GM12875 (cell line): ENCODE measurements around the gene SURF4.
A peak's percentile ranks its signal among the peaks of the same experiment; 100 is the strongest.

Experiments
- H3K4me3 ChIP-seq: one replicate; pipeline ENCODE4 v1.5.1; 2011; ENCODE audit warnings: low read depth, low read length, control low read depth
- CTCF ChIP-seq: IDR thresholded peaks from 2 replicates; pipeline ENCODE4 v1.5.1; 2011; ENCODE audit warnings: low read depth, mild to moderate bottlenecking, control low read depth, inconsistent platforms, low read length, moderate library complexity, borderline replicate concordance; ENCODE audit not compliant: insufficient read depth

The SURF4 gene

GRCh38 chr9:133340256-133340655 lies 35.6 kb downstream of the SURF4 start:
- H3K4me3 ChIP-seq = no peak overlapping the region
- no peak for TF ChIP-seq CTCF

GRCh38 chr9:133339641-133340040 lies 36.2 kb downstream of the SURF4 start:
- TF ChIP-seq CTCF = no peak

GRCh38 chr9:133335924-133336811 lies 39.7 kb downstream of the SURF4 start, which contains the start of gene SURF6:
Gene SURF6, minus strand, starts transcription at chr9:133336188. Its CDS starts 56 bp downstream, at chr9:133336132.
- H3K4me3 ChIP-seq = peak within 1 kb of the TSS; percentile 55
- TF ChIP-seq CTCF = no peak

More at GRCh38 chr9:133339641-133340040, 36.2 kb downstream of the SURF4 start:
- no peak overlapping the region for H3K4me3 ChIP-seq

DNA sequence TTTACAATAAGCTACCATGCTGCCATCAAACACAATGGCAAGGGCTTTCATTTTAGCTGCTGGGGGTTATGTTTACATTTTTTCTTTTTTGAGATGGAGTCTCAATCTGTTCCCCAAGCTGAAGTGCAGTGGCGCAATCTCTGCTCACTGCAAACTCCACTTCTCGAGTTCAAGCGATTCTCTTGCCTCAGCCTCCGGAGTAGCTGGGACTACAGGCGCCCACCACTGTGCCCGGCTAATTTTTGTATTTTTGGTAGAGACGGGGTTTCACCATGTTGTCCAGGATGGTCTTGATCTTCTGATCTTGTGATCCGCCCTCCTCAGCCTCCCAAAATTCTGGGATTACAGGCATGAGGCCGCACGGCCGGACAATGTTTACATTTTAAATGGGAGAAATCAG lies 41.0 kb downstream of the SURF4 start:
- peak overlapping the region; percentile 55 for H3K4me3 ChIP-seq

GRCh38 chr9:133334161-133334560 lies 41.7 kb downstream of the SURF4 start:
- H3K4me3 ChIP-seq = no peak overlapping the region
- no peak for TF ChIP-seq CTCF

DNA sequence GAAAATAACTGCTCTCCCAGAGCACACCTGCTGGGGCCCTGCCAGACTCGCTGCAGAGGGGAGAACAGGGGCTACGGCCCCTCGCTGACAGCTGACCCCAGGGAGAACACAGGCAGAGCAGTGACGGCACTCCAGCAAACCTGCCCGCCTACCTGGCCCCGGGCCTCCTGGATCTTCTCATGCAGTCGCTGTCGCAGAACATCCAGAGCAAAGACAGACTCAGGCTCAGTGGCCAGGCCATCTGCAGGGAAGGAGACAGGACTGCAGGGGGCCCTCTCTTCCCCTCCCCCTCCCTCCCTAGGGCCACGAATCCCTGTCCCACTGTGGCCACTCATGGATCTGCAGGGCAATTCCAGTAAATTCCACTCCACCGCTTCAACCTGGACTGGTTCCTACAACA lies 42.3 kb downstream of the SURF4 start:
- no peak for TF ChIP-seq CTCF
- H3K4me3 ChIP-seq = no peak overlapping the region

GRCh38 chr9:133333011-133333410 lies 42.8 kb downstream of the SURF4 start:
- no peak for TF ChIP-seq CTCF
- no peak overlapping the region for H3K4me3 ChIP-seq
